B cell (primary cell): Measurements from ENCODE around the gene LCE1F.

Source experiments
- EZH2 ChIP-seq: IDR thresholded peaks from 2 replicates; pipeline ENCODE4 v1.6.1; 2012; ENCODE audit warnings: borderline replicate concordance, low read depth, mild to moderate bottlenecking, moderate library complexity, low read length; ENCODE audit not compliant: insufficient read depth, poor library complexity, severe bottlenecking
- TF ChIP-seq, protein P1 (sequence below): fragments of 200-600 bp; IDR thresholded peaks from one replicate; pipeline ENCODE4 v1.8.0; 2022; ENCODE audit warnings: antibody characterized with exemption, mild to moderate bottlenecking

- TF ChIP-seq, protein P1, sequence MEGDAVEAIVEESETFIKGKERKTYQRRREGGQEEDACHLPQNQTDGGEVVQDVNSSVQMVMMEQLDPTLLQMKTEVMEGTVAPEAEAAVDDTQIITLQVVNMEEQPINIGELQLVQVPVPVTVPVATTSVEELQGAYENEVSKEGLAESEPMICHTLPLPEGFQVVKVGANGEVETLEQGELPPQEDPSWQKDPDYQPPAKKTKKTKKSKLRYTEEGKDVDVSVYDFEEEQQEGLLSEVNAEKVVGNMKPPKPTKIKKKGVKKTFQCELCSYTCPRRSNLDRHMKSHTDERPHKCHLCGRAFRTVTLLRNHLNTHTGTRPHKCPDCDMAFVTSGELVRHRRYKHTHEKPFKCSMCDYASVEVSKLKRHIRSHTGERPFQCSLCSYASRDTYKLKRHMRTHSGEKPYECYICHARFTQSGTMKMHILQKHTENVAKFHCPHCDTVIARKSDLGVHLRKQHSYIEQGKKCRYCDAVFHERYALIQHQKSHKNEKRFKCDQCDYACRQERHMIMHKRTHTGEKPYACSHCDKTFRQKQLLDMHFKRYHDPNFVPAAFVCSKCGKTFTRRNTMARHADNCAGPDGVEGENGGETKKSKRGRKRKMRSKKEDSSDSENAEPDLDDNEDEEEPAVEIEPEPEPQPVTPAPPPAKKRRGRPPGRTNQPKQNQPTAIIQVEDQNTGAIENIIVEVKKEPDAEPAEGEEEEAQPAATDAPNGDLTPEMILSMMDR: no peak
- TF ChIP-seq EZH2: no peak
These were observed 13.2 kb upstream of the LCE1F start for GRCh38 chr1:152761609-152762213.
